Measurements from ENCODE around the gene FMNL2. TPM values are rescaled to one million over a fixed set of nuclear protein-coding genes. Genes with fewer than 3 reads are reported as not detected.

FMNL2 gene
- total and polyA plus RNA-seq, 4 donors = 18.8 to 81.4 (median 38.4) TPM

DNA sequence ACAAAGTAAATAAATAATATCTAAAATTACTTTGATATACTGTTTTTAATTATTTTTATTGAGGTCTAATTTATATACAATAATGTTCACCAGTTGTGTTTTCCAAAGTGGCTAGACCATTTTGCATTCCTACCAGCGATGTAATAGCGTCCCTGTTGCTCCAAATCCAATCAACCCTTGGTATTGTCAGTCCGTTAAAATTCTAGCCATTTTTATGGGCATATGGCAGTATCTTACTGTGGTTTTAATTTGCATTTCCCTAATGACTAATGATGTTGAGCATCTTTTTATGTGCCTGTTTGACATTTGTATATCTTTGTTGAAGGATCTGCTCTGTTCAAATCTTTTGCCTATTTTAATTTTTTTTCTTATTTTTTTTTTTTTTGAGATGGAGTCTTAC is 197.3 kb downstream of the FMNL2 start:
- TF ChIP-seq, protein P1, sequence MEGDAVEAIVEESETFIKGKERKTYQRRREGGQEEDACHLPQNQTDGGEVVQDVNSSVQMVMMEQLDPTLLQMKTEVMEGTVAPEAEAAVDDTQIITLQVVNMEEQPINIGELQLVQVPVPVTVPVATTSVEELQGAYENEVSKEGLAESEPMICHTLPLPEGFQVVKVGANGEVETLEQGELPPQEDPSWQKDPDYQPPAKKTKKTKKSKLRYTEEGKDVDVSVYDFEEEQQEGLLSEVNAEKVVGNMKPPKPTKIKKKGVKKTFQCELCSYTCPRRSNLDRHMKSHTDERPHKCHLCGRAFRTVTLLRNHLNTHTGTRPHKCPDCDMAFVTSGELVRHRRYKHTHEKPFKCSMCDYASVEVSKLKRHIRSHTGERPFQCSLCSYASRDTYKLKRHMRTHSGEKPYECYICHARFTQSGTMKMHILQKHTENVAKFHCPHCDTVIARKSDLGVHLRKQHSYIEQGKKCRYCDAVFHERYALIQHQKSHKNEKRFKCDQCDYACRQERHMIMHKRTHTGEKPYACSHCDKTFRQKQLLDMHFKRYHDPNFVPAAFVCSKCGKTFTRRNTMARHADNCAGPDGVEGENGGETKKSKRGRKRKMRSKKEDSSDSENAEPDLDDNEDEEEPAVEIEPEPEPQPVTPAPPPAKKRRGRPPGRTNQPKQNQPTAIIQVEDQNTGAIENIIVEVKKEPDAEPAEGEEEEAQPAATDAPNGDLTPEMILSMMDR (IDR thresholded peaks at IDR 0.05; ENCODE audit: control extremely low read depth, extremely low read depth) = no peak
- DNase-seq = no peak
- Histone ChIP-seq H3K9ac (ENCODE audit: insufficient read depth in 1 of 2, low read length in 2 of 2) (no peak overlapping the region), H3K9me3 (ENCODE audit: control insufficient read depth in 4 of 4, insufficient read depth in 3 of 4, low read length in 3 of 4) (no peaks in the 10 kb centered on the region), H3K27ac (ENCODE audit: low read depth in 1 of 2, low read length in 1 of 2) (no peak overlapping the region), H3K4me3 (no peak overlapping the region), H3K27me3 (ENCODE audit: control insufficient read depth in 3 of 3, insufficient read depth in 3 of 3, low read length in 2 of 3) (no peaks in the 10 kb centered on the region), H3K4me1 (ENCODE audit: control insufficient read depth in 5 of 5, insufficient read depth in 5 of 5, low read length in 5 of 5) (peaks cover 0 to 22% (median 5%) of the 10 kb centered on the region in 5 donors), H3K36me3 (ENCODE audit: control insufficient read depth in 4 of 4, insufficient read depth in 4 of 4, low read length in 4 of 4) (peaks cover 0 to 2% (median 0%) of the 10 kb centered on the region in 4 donors)
- ATAC-seq (ENCODE audit: insufficient read depth, low FRiP score) = no peak
- 66 to 90% methylated on average over 3 of the region's 3 CpGs for WGBS, 2 donors

DNA sequence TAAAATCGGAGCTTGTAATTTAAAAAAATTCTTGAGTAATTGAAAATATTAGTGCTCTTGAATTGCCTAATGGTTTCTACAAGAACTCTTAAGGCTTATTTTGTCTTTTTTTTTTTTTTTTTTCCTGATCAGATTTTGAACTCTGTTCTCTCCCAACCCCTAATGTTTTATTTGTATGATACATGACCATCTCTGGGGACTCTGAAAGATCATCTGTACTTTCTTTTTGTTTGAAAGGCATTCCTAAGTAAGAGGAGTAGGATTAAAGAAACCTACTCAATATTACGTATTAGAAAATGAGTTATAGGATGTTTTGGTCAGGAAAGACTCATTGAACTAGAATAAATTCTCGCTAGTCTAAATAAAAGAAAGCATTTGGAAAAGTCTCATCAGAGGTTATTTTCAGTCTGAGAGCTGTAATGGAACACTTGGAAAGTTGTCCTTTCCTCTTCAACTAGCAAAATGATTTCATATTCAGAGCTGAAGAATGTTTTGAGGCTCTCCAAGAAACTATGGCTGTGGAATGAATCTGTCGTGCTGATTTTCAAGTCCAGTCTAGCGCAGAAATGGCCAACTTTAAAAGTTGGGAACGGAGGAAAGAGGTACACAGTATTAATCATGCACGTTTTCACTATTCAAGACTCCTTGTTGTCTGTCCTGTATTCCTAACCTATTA is 199.6 kb downstream of the FMNL2 start:
- peak in 1 of 3 donors; percentile 41 for DNase-seq
- H3K4me1 ChIP-seq (ENCODE audit: control insufficient read depth in 5 of 5, insufficient read depth in 5 of 5, low read length in 5 of 5) = peaks cover 0 to 19% (median 5%) of the 10 kb centered on the region in 5 donors
- 61 to 73% methylated on average over 7 of the region's 7 CpGs for WGBS, 2 donors
- TF ChIP-seq, protein P1 (IDR thresholded peaks at IDR 0.05; ENCODE audit: control extremely low read depth, extremely low read depth) = no peak
- ATAC-seq (ENCODE audit: insufficient read depth, low FRiP score) = no peak
- H3K36me3 ChIP-seq (ENCODE audit: control insufficient read depth in 4 of 4, insufficient read depth in 4 of 4, low read length in 4 of 4) = no peaks in the 10 kb centered on the region
- no peak overlapping the region for H3K9ac ChIP-seq (ENCODE audit: insufficient read depth in 1 of 2, low read length in 2 of 2)
- no peaks in the 10 kb centered on the region for H3K9me3 ChIP-seq (ENCODE audit: control insufficient read depth in 4 of 4, insufficient read depth in 3 of 4, low read length in 3 of 4)
- H3K27me3 ChIP-seq (ENCODE audit: control insufficient read depth in 3 of 3, insufficient read depth in 3 of 3, low read length in 2 of 3) = no peaks in the 10 kb centered on the region
- no peak overlapping the region for H3K4me3 ChIP-seq
- no peak overlapping the region for H3K27ac ChIP-seq (ENCODE audit: low read depth in 1 of 2, low read length in 1 of 2)

GRCh38 chr2:152537081-152537651 is 202.2 kb downstream of the FMNL2 start:
- ATAC-seq (ENCODE audit: insufficient read depth, low FRiP score) = no peak
- peaks cover 0 to 1% (median 0%) of the 10 kb centered on the region in 4 donors for H3K36me3 ChIP-seq (ENCODE audit: control insufficient read depth in 4 of 4, insufficient read depth in 4 of 4, low read length in 4 of 4)
- TF ChIP-seq, protein P1 (IDR thresholded peaks at IDR 0.05; ENCODE audit: control extremely low read depth, extremely low read depth) = no peak
- H3K27me3 ChIP-seq (ENCODE audit: control insufficient read depth in 3 of 3, insufficient read depth in 3 of 3, low read length in 2 of 3) = no peaks in the 10 kb centered on the region
- H3K9ac ChIP-seq (ENCODE audit: insufficient read depth in 1 of 2, low read length in 2 of 2) = no peak overlapping the region
- H3K27ac ChIP-seq (ENCODE audit: low read depth in 1 of 2, low read length in 1 of 2) = no peak overlapping the region
- H3K9me3 ChIP-seq (ENCODE audit: control insufficient read depth in 4 of 4, insufficient read depth in 3 of 4, low read length in 3 of 4) = no peaks in the 10 kb centered on the region
- 48 to 60% methylated on average over 9 of the region's 9 CpGs for WGBS, 2 donors
- peaks cover 0 to 15% (median 5%) of the 10 kb centered on the region in 5 donors for H3K4me1 ChIP-seq (ENCODE audit: control insufficient read depth in 5 of 5, insufficient read depth in 5 of 5, low read length in 5 of 5)
- H3K4me3 ChIP-seq = no peak overlapping the region
- peak; percentile 40 to 68 (median 62) for DNase-seq
